Smooth muscle cell (in vitro differentiated cells): ENCODE results near the gene MTHFR. TPM values are rescaled to one million over a fixed set of nuclear protein-coding genes. Genes with fewer than 3 reads are reported as not detected.
A peak's percentile ranks its signal among the peaks of the same experiment; 100 is the strongest.

ENCODE experiments used
- DNase-seq: peaks from one replicate; lab custom pipeline; 2025; ENCODE audit not compliant: unreplicated experiment; lab: John Stamatoyannopoulos, UW
- H2AFZ ChIP-seq: fragments of 200-600 bp; sonication (generic); 2 replicates; pipeline ENCODE4 v1.6.0; 2016; ENCODE audit warnings: antibody characterized with exemption, low read depth, mild to moderate bottlenecking
- H3F3A ChIP-seq: fragments of 200-600 bp; sonication (generic); 2 replicates; pipeline ENCODE4 v1.6.0; 2017; ENCODE audit warnings: antibody characterized with exemption, low read depth
- H3K27ac ChIP-seq: fragments of 200-600 bp; sonication (generic); 2 replicates; pipeline ENCODE4 v1.5.1; 2016; ENCODE audit warnings: low read depth, mild to moderate bottlenecking
- H3K27me3 ChIP-seq: fragments of 200-600 bp; sonication (generic); 2 replicates; pipeline ENCODE4 v1.6.1; 2016; ENCODE audit warnings: low read depth, mild to moderate bottlenecking
- H3K36me3 ChIP-seq: fragments of 200-600 bp; sonication (generic); 2 replicates; pipeline ENCODE4 v1.5.1; 2016; ENCODE audit warnings: low read depth
- H3K4me1 ChIP-seq: fragments of 200-600 bp; sonication (generic); 2 replicates; pipeline ENCODE4 v1.5.1; 2016; ENCODE audit warnings: low read depth
- H3K4me2 ChIP-seq: fragments of 200-600 bp; sonication (generic); 2 replicates; pipeline ENCODE4 v1.6.0; 2016; ENCODE audit warnings: mild to moderate bottlenecking
- H3K4me3 ChIP-seq: fragments of 200-600 bp; sonication (generic); 2 replicates; pipeline ENCODE4 v1.5.1; 2016; ENCODE audit warnings: mild to moderate bottlenecking
- H3K79me2 ChIP-seq: fragments of 200-600 bp; sonication (generic); 2 replicates; pipeline ENCODE4 v1.6.0; 2016; ENCODE audit warnings: low read depth, mild to moderate bottlenecking
- H3K9ac ChIP-seq: fragments of 200-600 bp; sonication (generic); 2 replicates; pipeline ENCODE4 v1.6.0; 2016; ENCODE audit warnings: low read depth
- H3K9me3 ChIP-seq: fragments of 200-600 bp; sonication (generic); replicated peaks from 2 replicates; pipeline ENCODE4 v1.5.1; 2016; ENCODE audit warnings: low read depth
- H4K20me1 ChIP-seq: fragments of 200-600 bp; sonication (generic); 2 replicates; pipeline ENCODE4 v1.6.0; 2016; ENCODE audit warnings: low read depth
- WGBS: methylation state at CpG from one replicate; pipeline ENCODE4 v1.1.7; 2016; ENCODE audit warnings: low lambda C conversion rate; 5-methylcytosine and 5-hydroxymethylcytosine counted together
- polyA plus RNA-seq: library from polyadenylated mRNA; unstranded; fragments of >200 nt; fragmentation: Nextera tagmentation; extraction: Ambion mirVana; gene quantifications from 2 replicates; pipeline ENCODE4 v1.2.1, GENCODE V29; 2016
- total RNA-seq: library from RNA; depleted of rRNA; stranded (reverse); fragments of >200 nt; gene quantifications from 2 replicates; pipeline ENCODE4 v1.2.3, GENCODE V29; 2014
- TF ChIP-seq, protein P1 (sequence below): fragments of 200-600 bp; sonication (generic); IDR thresholded peaks from 2 replicates; pipeline ENCODE4 v1.5.1; 2017; ENCODE audit warnings: borderline replicate concordance, mild to moderate bottlenecking, antibody characterized with exemption; ENCODE audit not compliant: insufficient read depth, poor library complexity, severe bottlenecking

MTHFR gene
- total and polyA plus RNA-seq, 2 experiments from 2014 or later = 6.1 to 15.2 TPM

DNA sequence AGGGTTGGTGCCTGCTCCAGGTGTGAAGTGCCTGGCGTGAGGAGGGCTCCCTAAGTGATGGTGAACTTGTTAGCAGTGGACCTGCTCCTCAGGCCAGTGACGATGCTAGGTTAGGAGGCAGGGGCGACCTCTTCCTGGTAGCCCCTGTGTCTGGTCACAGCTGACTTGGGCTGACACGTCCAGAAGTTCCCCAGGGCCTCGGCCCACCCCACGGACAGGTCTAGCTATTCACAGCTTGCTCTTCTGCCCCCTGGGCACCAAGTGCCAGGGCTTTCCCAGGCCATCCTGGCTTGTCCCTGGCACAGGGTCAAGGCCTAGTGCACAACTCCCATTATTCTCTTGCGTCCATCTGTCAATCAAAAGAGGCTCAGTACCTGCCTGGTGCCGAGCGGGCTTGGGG is 54.7 kb downstream of the MTHFR start:
- no peak for DNase-seq
- no peaks in the 10 kb centered on the region for H3K79me2 ChIP-seq
- no peaks in the 10 kb centered on the region for H3K27me3 ChIP-seq
- TF ChIP-seq, protein P1, sequence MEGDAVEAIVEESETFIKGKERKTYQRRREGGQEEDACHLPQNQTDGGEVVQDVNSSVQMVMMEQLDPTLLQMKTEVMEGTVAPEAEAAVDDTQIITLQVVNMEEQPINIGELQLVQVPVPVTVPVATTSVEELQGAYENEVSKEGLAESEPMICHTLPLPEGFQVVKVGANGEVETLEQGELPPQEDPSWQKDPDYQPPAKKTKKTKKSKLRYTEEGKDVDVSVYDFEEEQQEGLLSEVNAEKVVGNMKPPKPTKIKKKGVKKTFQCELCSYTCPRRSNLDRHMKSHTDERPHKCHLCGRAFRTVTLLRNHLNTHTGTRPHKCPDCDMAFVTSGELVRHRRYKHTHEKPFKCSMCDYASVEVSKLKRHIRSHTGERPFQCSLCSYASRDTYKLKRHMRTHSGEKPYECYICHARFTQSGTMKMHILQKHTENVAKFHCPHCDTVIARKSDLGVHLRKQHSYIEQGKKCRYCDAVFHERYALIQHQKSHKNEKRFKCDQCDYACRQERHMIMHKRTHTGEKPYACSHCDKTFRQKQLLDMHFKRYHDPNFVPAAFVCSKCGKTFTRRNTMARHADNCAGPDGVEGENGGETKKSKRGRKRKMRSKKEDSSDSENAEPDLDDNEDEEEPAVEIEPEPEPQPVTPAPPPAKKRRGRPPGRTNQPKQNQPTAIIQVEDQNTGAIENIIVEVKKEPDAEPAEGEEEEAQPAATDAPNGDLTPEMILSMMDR = no peak
- H3K4me1 ChIP-seq = no peaks in the 10 kb centered on the region
- no peaks in the 10 kb centered on the region for H3F3A ChIP-seq
- no peaks in the 10 kb centered on the region for H3K9me3 ChIP-seq
- no peak overlapping the region for H3K4me3 ChIP-seq
- WGBS = 94% methylated on average over 9 of the region's 9 CpGs
- H2AFZ ChIP-seq = no peak overlapping the region
- no peak overlapping the region for H3K4me2 ChIP-seq
- no peaks in the 10 kb centered on the region for H4K20me1 ChIP-seq
- no peaks in the 10 kb centered on the region for H3K36me3 ChIP-seq
- no peak overlapping the region for H3K9ac ChIP-seq
- no peak overlapping the region for H3K27ac ChIP-seq

DNA sequence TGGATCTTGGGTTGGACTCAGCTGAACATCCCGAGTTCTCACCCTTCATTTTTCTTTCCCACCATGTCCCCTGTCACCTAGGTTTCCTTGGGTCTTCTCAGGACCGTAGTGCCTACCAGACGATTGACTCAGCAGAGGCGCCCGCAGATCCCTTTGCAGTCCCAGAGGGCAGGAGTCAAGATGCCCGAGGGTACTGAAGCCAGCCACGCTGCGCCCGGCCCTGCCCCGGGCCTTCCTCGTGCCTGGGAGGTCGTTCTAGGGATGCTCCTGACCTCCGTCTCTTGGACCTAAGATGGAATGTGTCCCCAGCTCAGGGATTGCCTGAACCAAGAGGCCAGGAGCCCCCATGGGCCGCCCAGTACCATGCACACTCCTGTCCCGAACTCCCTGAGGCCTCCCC is 55.8 kb downstream of the MTHFR start:
- TF ChIP-seq, protein P1 = no peak
- no peak overlapping the region for H3K4me3 ChIP-seq
- H3K4me1 ChIP-seq = no peaks in the 10 kb centered on the region
- H4K20me1 ChIP-seq = peaks cover 5% of the 10 kb centered on the region
- H3F3A ChIP-seq = no peaks in the 10 kb centered on the region
- H3K27me3 ChIP-seq = no peaks in the 10 kb centered on the region
- no peaks in the 10 kb centered on the region for H3K9me3 ChIP-seq
- DNase-seq = no peak
- H2AFZ ChIP-seq = no peak overlapping the region
- H3K79me2 ChIP-seq = no peaks in the 10 kb centered on the region
- no peak overlapping the region for H3K27ac ChIP-seq
- no peaks in the 10 kb centered on the region for H3K36me3 ChIP-seq
- no peak overlapping the region for H3K9ac ChIP-seq
- WGBS = 98% methylated on average over 15 of the region's 15 CpGs
- no peak overlapping the region for H3K4me2 ChIP-seq

DNA sequence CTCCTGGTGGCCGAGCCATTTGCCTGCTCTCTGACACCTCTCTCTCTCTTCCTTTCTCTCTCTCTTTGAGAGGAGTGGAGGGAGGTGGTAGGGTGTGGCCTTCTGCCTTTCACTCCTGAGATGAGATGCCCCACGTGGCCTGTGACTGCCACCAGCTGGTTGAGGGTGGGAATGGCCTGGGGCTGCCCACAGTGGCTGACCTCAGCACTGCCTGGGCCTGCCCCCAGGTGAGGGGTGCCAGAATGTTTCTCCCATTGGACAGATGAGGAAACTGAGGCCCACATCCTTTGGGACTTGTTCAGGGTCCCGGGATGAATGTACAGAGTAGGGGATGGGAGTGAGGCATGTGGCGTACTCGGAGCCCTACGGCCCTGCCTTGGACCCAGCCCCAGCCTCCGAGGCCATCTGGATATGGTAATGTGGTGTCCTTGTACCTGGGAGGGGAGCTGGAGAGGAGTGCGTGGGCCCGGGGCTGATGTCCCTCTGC is 56.5 kb downstream of the MTHFR start:
- Histone ChIP-seq H3K9me3 (no peaks in the 10 kb centered on the region), H3K4me1 (no peaks in the 10 kb centered on the region), H3K4me3 (no peak overlapping the region), H3F3A (no peaks in the 10 kb centered on the region), H3K27ac (no peak overlapping the region), H3K9ac (no peak overlapping the region), H3K36me3 (no peaks in the 10 kb centered on the region), H3K4me2 (no peak overlapping the region), H3K27me3 (no peaks in the 10 kb centered on the region), H3K79me2 (no peaks in the 10 kb centered on the region), H2AFZ (no peak overlapping the region), H4K20me1 (peaks cover 5% of the 10 kb centered on the region)
- DNase-seq = no peak
- 84% methylated on average over 9 of the region's 9 CpGs for whole genome bisulfite sequencing
- TF ChIP-seq, protein P1 = peak; percentile 11
